OCI-LY3 (cell line): ENCODE data around the gene RCAN2.

Experiments
- H2AFZ ChIP-seq: fragments of 200-600, 300-600 bp; shearing (Covaris generic); 2 replicates; pipeline ENCODE4 v1.6.0; 2014; ENCODE audit warnings: antibody characterized with exemption, low read depth, low read length
- H3K27ac ChIP-seq: fragments of 200-600, 300-600 bp; sonication (generic); 2 replicates; pipeline ENCODE4 v1.5.1; 2014; ENCODE audit warnings: mild to moderate bottlenecking, low read length, moderate library complexity, mixed read lengths
- H3K27me3 ChIP-seq: fragments of 200-600, 300-600 bp; sonication (generic); 2 replicates; pipeline ENCODE4 v1.6.1; 2014; ENCODE audit warnings: low read depth, low read length, mixed read lengths
- H3K36me3 ChIP-seq: fragments of 200-600, 300-600 bp; sonication (generic); replicated peaks from 2 replicates; pipeline ENCODE3; 2014; ENCODE audit warnings: low read depth, low read length, mixed read lengths
- H3K4me1 ChIP-seq: fragments of 300-600, 200-600 bp; sonication (generic); 2 replicates; pipeline ENCODE4 v1.6.1; 2014; ENCODE audit warnings: low read length, mixed read lengths
- H3K4me2 ChIP-seq: fragments of 200-600, 300-600 bp; sonication (generic); 2 replicates; pipeline ENCODE4 v1.6.1; 2014; ENCODE audit warnings: low read length, mixed read lengths
- H3K4me3 ChIP-seq: fragments of 300-600, 200-600 bp; sonication (generic); 2 replicates; pipeline ENCODE4 v1.5.1; 2014; ENCODE audit warnings: antibody characterized with exemption, mild to moderate bottlenecking, low read length, moderate library complexity
- H3K79me2 ChIP-seq: fragments of 300-600, 200-600 bp; shearing (Covaris generic); 2 replicates; pipeline ENCODE4 v1.6.1; 2014; ENCODE audit warnings: mild to moderate bottlenecking, low read length, mixed read lengths
- H3K9ac ChIP-seq: fragments of 300-600, 200-600 bp; shearing (Covaris generic); 2 replicates; pipeline ENCODE4 v1.6.0; 2014; ENCODE audit warnings: mild to moderate bottlenecking, low read length, moderate library complexity
- H3K9me3 ChIP-seq: fragments of 200-600, 300-600 bp; shearing (Covaris generic); 2 replicates; pipeline ENCODE4 v1.6.1; 2014; ENCODE audit warnings: low read length, mixed read lengths; ENCODE audit not compliant: insufficient read depth
- H4K20me1 ChIP-seq: fragments of 200-600, 300-600 bp; sonication (generic); 2 replicates; pipeline ENCODE4 v1.6.1; 2016; ENCODE audit warnings: low read length, mixed read lengths; ENCODE audit not compliant: insufficient read depth
- CTCF ChIP-seq: fragments of 200-600, 300-600 bp; sonication (generic); IDR thresholded peaks from 2 replicates; pipeline ENCODE4 v1.5.1; 2014; ENCODE audit warnings: antibody characterized with exemption, low read length, low read depth
- EZH2phosphoT487 ChIP-seq: fragments of 200-600 bp; shearing (Covaris generic); IDR thresholded peaks from 2 replicates; pipeline ENCODE4 v1.6.1; 2018; ENCODE audit warnings: antibody characterized with exemption, mixed run types, low read depth

RCAN2 gene

DNA sequence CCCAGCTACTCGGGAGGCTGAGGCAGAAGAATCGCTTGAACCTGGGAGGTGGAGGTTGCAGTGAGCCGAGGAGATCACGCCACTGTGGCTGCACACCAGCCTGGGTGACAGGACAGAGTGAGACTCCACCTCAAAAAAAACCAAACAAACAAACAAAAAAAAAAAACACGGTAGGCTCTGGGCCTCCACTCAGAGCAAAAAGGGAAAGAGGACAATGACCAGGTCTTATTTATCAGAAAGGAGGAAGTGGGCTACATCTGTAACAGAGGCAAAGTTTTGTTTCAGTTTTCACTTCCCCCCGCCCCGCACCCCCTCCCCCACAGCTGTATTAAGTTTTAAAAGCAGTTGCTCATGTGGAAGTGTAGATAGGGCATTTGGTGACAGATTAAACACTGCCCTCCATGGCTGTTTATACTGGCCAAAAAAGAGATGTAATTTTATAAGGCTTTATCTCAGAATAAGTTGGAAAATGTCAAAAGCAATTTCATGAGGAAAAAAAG is 114.6 kb downstream of the RCAN2 start:
- Histone ChIP-seq H3K4me3 (peak overlapping the region; percentile 43), H3K27ac (peak overlapping the region; percentile 33), H3K36me3 (no peaks in the 10 kb centered on the region), H3K27me3 (no peaks in the 10 kb centered on the region), H4K20me1 (no peaks in the 10 kb centered on the region), H3K4me1 (peaks cover 57% of the 10 kb centered on the region), H3K9ac (peak overlapping the region; percentile 47), H3K4me2 (peak overlapping the region; percentile 67), H3K9me3 (peaks cover 4% of the 10 kb centered on the region; the same call in 1 of the 2 replicates), H2AFZ (0 out of 2 replicates have a peak overlapping the region, but pooled peaks have one; percentile 27), H3K79me2 (no peaks in the 10 kb centered on the region)
- no peak for TF ChIP-seq EZH2phosphoT487
- no peak for TF ChIP-seq CTCF

- Histone ChIP-seq H3K27ac (no peak overlapping the region), H3K4me1 (no peaks in the 10 kb centered on the region), H3K27me3 (no peaks in the 10 kb centered on the region), H3K9ac (no peak overlapping the region), H2AFZ (no peak overlapping the region), H3K4me2 (no peak overlapping the region), H3K36me3 (no peaks in the 10 kb centered on the region), H3K9me3 (no peaks in the 10 kb centered on the region), H4K20me1 (no peaks in the 10 kb centered on the region), H3K4me3 (no peak overlapping the region), H3K79me2 (no peaks in the 10 kb centered on the region)
- TF ChIP-seq EZH2phosphoT487 (no peak), CTCF (no peak)
Measured at GRCh38 chr6:46370622-46371021, 120.6 kb downstream of the RCAN2 start.

- no peaks in the 10 kb centered on the region for H3K79me2 ChIP-seq
- TF ChIP-seq EZH2phosphoT487 (no peak), CTCF (no peak)
- no peak overlapping the region for H3K9ac ChIP-seq
- H3K4me2 ChIP-seq: no peak overlapping the region
- no peaks in the 10 kb centered on the region for H3K4me1 ChIP-seq
- H3K4me3 ChIP-seq: no peak overlapping the region
- H2AFZ ChIP-seq: no peak overlapping the region
- no peak overlapping the region for H3K27ac ChIP-seq
- no peaks in the 10 kb centered on the region for H3K36me3 ChIP-seq
- H3K9me3 ChIP-seq: no peaks in the 10 kb centered on the region
- H3K27me3 ChIP-seq: no peaks in the 10 kb centered on the region
- H4K20me1 ChIP-seq: no peaks in the 10 kb centered on the region
Measured at GRCh38 chr6:46368169-46368536, 123.1 kb downstream of the RCAN2 start.

- H3K4me3 ChIP-seq: no peak overlapping the region
- H3K9me3 ChIP-seq: no peaks in the 10 kb centered on the region
- no peaks in the 10 kb centered on the region for H3K4me1 ChIP-seq
Measured at GRCh38 chr6:46367354-46368168, 123.7 kb downstream of the RCAN2 start.

More at GRCh38 chr6:46367354-46368168, 123.7 kb downstream of the RCAN2 start:
- Histone ChIP-seq H3K36me3 (no peaks in the 10 kb centered on the region), H3K79me2 (no peaks in the 10 kb centered on the region), H3K27ac (no peak overlapping the region), H3K9ac (no peak overlapping the region), H3K4me2 (no peak overlapping the region), H3K27me3 (no peaks in the 10 kb centered on the region), H4K20me1 (no peaks in the 10 kb centered on the region), H2AFZ (no peak overlapping the region)
- TF ChIP-seq EZH2phosphoT487: no peak
- TF ChIP-seq CTCF: no peak
